PC-3 (cell line): ENCODE data around the gene PIM3. TPM values are rescaled to one million over a fixed set of nuclear protein-coding genes. Genes with fewer than 3 reads are reported as not detected.

Source experiments
- ATAC-seq: fragments of 200-7000 bp; cut with Tn5 transposase; 2 replicates; pipeline ENCODE4 v1.9.1; 2020; ENCODE audit warnings: mild to moderate bottlenecking, moderate library complexity
- BruUV-seq: library from RNA; stranded (reverse); fragments of 400-500 nt; replicated peaks from 2 replicates; lab custom pipeline; 2021; lab: Mats Ljungman, UMichigan
- CTCF ChIA-PET: fragments of 300-600 bp; sonication (Branson Sonifier 250); formaldehyde crosslinking; loops from one replicate; lab custom pipeline; 2022; ENCODE audit warnings: antibody characterized with exemption; lab: Charles Lee
- POLR2A ChIA-PET: fragments of 300-600 bp; sonication (Branson Sonifier 250); formaldehyde crosslinking; loops from one replicate; lab custom pipeline; 2022; ENCODE audit warnings: antibody characterized with exemption; ENCODE audit not compliant: unreplicated experiment; lab: Charles Lee
- DNase-seq: peaks from one replicate; pipeline ENCODE4 v3.0.0-alpha.2; 2015
- H2AFZ ChIP-seq: fragments of 300-600 bp; sonication (generic); 2 replicates; pipeline ENCODE4 v1.6.0; 2016; ENCODE audit warnings: antibody characterized with exemption, low read length
- H3F3A ChIP-seq: fragments of 300-600 bp; sonication (generic); one replicate; pipeline ENCODE4 v1.6.0; 2017; ENCODE audit warnings: antibody characterized with exemption, low read length, control low read depth, mild to moderate bottlenecking; ENCODE audit not compliant: unreplicated experiment
- H3K27ac ChIP-seq: fragments of 300-600 bp; sonication (generic); 2 replicates; pipeline ENCODE4 v1.5.1; 2016; ENCODE audit warnings: mild to moderate bottlenecking, low read length
- H3K27me3 ChIP-seq: fragments of 300-600 bp; sonication (generic); 2 replicates; pipeline ENCODE4 v1.6.1; 2016; ENCODE audit warnings: low read length, mixed read lengths
- H3K36me3 ChIP-seq: fragments of 300-600 bp; sonication (generic); 2 replicates; pipeline ENCODE4 v1.6.1; 2016; ENCODE audit warnings: low read depth, mixed run types, low read length, mixed read lengths
- H3K4me1 ChIP-seq: fragments of 300-600 bp; sonication (generic); 2 replicates; pipeline ENCODE4 v1.5.1; 2016; ENCODE audit warnings: low read length; ENCODE audit not compliant: insufficient read depth
- H3K4me2 ChIP-seq: fragments of 300-600 bp; sonication (generic); 2 replicates; pipeline ENCODE4 v1.6.0; 2016; ENCODE audit warnings: low read length
- H3K4me3 ChIP-seq: fragments of 300-600 bp; sonication (generic); 2 replicates; pipeline ENCODE4 v1.5.1; 2016; ENCODE audit warnings: mild to moderate bottlenecking, low read length, mixed read lengths
- H3K79me2 ChIP-seq: fragments of 300-600 bp; sonication (generic); 2 replicates; pipeline ENCODE4 v1.6.1; 2017; ENCODE audit warnings: low read length, mixed read lengths
- H3K9ac ChIP-seq: fragments of 300-600 bp; sonication (generic); 2 replicates; pipeline ENCODE4 v1.6.0; 2016; ENCODE audit warnings: mild to moderate bottlenecking, low read length
- H3K9me2 ChIP-seq: fragments of 300-600 bp; sonication (generic); replicated peaks from 2 replicates; pipeline ENCODE4 v1.6.1; 2016; ENCODE audit warnings: mixed run types, low read length, mixed read lengths
- H3K9me3 ChIP-seq: fragments of 300-600 bp; sonication (generic); 2 replicates; pipeline ENCODE4 v1.6.1; 2016; ENCODE audit warnings: low read length, mixed read lengths
- H4K20me1 ChIP-seq: fragments of 300-600 bp; sonication (generic); 2 replicates; pipeline ENCODE4 v1.6.1; 2016; ENCODE audit warnings: low read length, mixed read lengths
- EZH2 ChIP-seq: fragments of 300-600 bp; sonication (generic); IDR thresholded peaks from one replicate; pipeline ENCODE4 v1.6.1; 2017; ENCODE audit warnings: antibody characterized with exemption, mild to moderate bottlenecking, low read length; ENCODE audit not compliant: unreplicated experiment
- EZH2phosphoT487 ChIP-seq: fragments of 300-600 bp; sonication (generic); IDR thresholded peaks from 2 replicates; pipeline ENCODE4 v1.6.1; 2018; ENCODE audit warnings: mild to moderate bottlenecking, antibody characterized with exemption, low read length, borderline replicate concordance
- intact Hi-C: fragments of 100-400 bp; cut with micrococcal nuclease; formaldehyde crosslinking; loops from 2 replicates; pipeline ENCODE4 v1.9.0; 2023
- total RNA-seq: library from RNA; depleted of rRNA; stranded (reverse); fragments of >200 nt; gene quantifications from 2 replicates; pipeline ENCODE4 v1.2.3, GENCODE V29; 2014
- TF ChIP-seq, protein P1 (sequence below): fragments of 300-600 bp; sonication (generic); conservative IDR thresholded peaks from 2 replicates; pipeline ENCODE4 v1.5.1; 2017; ENCODE audit warnings: antibody characterized with exemption, low read depth, mild to moderate bottlenecking, low read length

The PIM3 gene
- total RNA-seq, 1 experiment from 2014 or later, result 61.7 TPM

DNA sequence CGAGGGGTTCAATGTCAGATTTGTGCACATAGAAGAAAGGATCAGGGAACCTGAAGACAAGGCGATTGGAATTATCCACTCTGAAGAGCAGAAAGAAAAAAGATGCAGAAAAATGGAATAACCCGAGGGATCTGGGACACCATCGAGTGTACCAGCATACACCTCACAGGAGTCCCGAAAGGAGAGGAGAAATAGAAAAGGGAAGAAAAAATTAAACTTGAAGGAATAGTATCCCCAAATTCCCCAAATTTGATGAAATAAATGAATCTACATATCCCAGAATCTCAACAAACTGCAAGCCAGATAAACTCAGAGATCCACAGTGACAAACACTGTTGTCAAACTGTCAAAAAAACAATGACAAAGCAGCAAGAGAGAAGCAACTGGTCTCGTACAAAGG lies 30.6 kb downstream of the PIM3 start:
- no peak overlapping the region for H3K4me3 ChIP-seq
- no peak overlapping the region for H3K4me2 ChIP-seq
- H3K9me3 ChIP-seq, result peaks cover 5% of the 10 kb centered on the region; the same call in 1 of the 2 replicates
- no peak overlapping the region for H3K9ac ChIP-seq
- no TSS peak for BruUV-seq
- DNase-seq (no peak), ATAC-seq (no peak)
- ChIA-PET CTCF (no interaction called here), POLR2A (no interaction called here)
- intact Hi-C loops, result loop anchor here (5.0 kb wide), 1 partner anchor 59 kb away; no protein-coding TSS in a partner anchor
- H3F3A ChIP-seq, result no peaks in the 10 kb centered on the region
- no peaks in the 10 kb centered on the region for H3K27me3 ChIP-seq
- H3K27ac ChIP-seq, result no peak overlapping the region
- no peaks in the 10 kb centered on the region for H3K36me3 ChIP-seq
- H3K79me2 ChIP-seq, result no peaks in the 10 kb centered on the region
- H3K4me1 ChIP-seq, result no peaks in the 10 kb centered on the region
- TF ChIP-seq EZH2phosphoT487 (no peak), EZH2 (no peak)
- TF ChIP-seq, protein P1, sequence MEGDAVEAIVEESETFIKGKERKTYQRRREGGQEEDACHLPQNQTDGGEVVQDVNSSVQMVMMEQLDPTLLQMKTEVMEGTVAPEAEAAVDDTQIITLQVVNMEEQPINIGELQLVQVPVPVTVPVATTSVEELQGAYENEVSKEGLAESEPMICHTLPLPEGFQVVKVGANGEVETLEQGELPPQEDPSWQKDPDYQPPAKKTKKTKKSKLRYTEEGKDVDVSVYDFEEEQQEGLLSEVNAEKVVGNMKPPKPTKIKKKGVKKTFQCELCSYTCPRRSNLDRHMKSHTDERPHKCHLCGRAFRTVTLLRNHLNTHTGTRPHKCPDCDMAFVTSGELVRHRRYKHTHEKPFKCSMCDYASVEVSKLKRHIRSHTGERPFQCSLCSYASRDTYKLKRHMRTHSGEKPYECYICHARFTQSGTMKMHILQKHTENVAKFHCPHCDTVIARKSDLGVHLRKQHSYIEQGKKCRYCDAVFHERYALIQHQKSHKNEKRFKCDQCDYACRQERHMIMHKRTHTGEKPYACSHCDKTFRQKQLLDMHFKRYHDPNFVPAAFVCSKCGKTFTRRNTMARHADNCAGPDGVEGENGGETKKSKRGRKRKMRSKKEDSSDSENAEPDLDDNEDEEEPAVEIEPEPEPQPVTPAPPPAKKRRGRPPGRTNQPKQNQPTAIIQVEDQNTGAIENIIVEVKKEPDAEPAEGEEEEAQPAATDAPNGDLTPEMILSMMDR, result no peak
- no peak overlapping the region for H2AFZ ChIP-seq
- no peaks in the 10 kb centered on the region for H4K20me1 ChIP-seq
- no peaks in the 10 kb centered on the region for H3K9me2 ChIP-seq

DNA sequence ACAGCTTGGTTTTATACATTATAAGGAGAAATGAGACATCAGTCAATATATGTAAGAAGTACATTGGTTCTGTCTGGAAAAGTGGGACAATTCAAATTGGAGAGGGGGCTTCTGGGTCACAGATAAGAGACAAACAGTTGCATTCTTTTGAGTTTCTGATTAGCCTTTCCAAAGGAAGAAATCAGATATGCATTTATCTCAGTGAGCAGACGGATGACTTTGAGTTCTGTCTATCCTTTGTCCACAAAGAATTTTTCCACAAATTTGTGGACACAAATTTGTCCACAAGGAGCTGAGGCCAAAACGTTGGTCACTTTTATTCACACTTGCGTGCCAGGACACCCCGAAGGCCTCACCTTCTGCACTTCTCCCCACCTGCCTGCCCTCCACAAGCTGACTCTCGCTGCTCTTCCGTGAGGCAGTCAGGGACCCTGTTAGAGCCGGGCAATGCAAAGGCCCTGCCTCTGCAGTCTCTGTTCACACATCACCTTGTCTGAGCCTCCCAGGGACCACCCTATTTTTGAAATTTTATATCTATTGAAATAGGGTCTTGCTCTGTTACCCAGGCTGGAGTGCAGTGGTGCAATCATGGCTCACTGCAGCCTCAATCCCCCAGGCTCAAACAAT lies 31.4 kb downstream of the PIM3 start:
- H3F3A ChIP-seq, result no peaks in the 10 kb centered on the region
- ChIA-PET CTCF (no interaction called here), POLR2A (no interaction called here)
- H3K9me2 ChIP-seq, result no peaks in the 10 kb centered on the region
- no peak overlapping the region for H3K27ac ChIP-seq
- H3K4me3 ChIP-seq, result no peak overlapping the region
- no peaks in the 10 kb centered on the region for H3K4me1 ChIP-seq
- no peak for TF ChIP-seq EZH2phosphoT487
- TF ChIP-seq, protein P1, result no peak
- H3K4me2 ChIP-seq, result no peak overlapping the region
- no peak for DNase-seq
- no peak overlapping the region for H2AFZ ChIP-seq
- H3K79me2 ChIP-seq, result no peaks in the 10 kb centered on the region
- BruUV-seq, result no TSS peak
- H3K9me3 ChIP-seq, result peaks cover 5% of the 10 kb centered on the region; the same call in 1 of the 2 replicates
- intact Hi-C loops, result loop anchor here (2.0 to 5.0 kb wide), 2 partner anchors 39 to 60 kb away; no protein-coding TSS in a partner anchor
- no peaks in the 10 kb centered on the region for H4K20me1 ChIP-seq
- no peak overlapping the region for H3K9ac ChIP-seq
- no peaks in the 10 kb centered on the region for H3K36me3 ChIP-seq
- no peak for ATAC-seq
- no peaks in the 10 kb centered on the region for H3K27me3 ChIP-seq
